Naive thymus-derived CD4-positive, alpha-beta T cell (primary cell): ENCODE data around the gene UBL3. TPM values are rescaled to one million over a fixed set of nuclear protein-coding genes. Genes with fewer than 3 reads are reported as not detected.

Experiments used
- ATAC-seq: fragments of 150-1000 bp; cut with Tn5 transposase; 2 replicates; pipeline ENCODE4 v1.10.0; 2021; ENCODE audit warnings: mild to moderate bottlenecking, moderate library complexity
- CTCF ChIA-PET: fragments of 350-600 bp; sonication (Branson Sonifier 250); formaldehyde crosslinking; loops from one replicate; lab custom pipeline; 2021; ENCODE audit warnings: antibody characterized with exemption; lab: Charles Lee
- POLR2A ChIA-PET: fragments of 350-600 bp; sonication (Branson Sonifier 250); formaldehyde crosslinking; loops from one replicate; lab custom pipeline; 2021; ENCODE audit warnings: antibody characterized with exemption, inconsistent platforms; lab: Charles Lee
- DNase-seq, 9 donors: peaks; one replicate each; pipeline versions ENCODE4 v3.0.0 to v3.0.0-alpha.2; 2020 to 2022; ENCODE audit warnings: mixed read lengths in 1 of 9
- H3K27ac ChIP-seq: one replicate; pipeline ENCODE4 v1.7.0; 2013; ENCODE audit warnings: mild to moderate bottlenecking, low read depth, low read length, moderate library complexity
- H3K27me3 ChIP-seq, 2 donors: one replicate each; pipeline ENCODE4 v1.7.0; 2013; ENCODE audit warnings: low read length in 2 of 2, mild to moderate bottlenecking in 2 of 2, moderate library complexity in 2 of 2; ENCODE audit not compliant: control insufficient read depth in 2 of 2, insufficient read depth in 2 of 2
- H3K36me3 ChIP-seq, 3 experiments: 1 replicate in 2 of 3; 2 replicates in 1 of 3; pipeline ENCODE4 v1.7.0; 2013; ENCODE audit warnings: low read length in 3 of 3, mild to moderate bottlenecking in 3 of 3, moderate library complexity in 1 of 3; ENCODE audit not compliant: insufficient read depth in 3 of 3, control insufficient read depth in 2 of 3
- H3K4me1 ChIP-seq, 2 donors: one replicate each; pipeline ENCODE4 v1.7.0; 2013; ENCODE audit warnings: low read length in 2 of 2, mild to moderate bottlenecking in 2 of 2, moderate library complexity in 1 of 2; ENCODE audit not compliant: control insufficient read depth in 2 of 2, insufficient read depth in 2 of 2
- H3K4me3 ChIP-seq: 2 replicates; pipeline ENCODE4 v1.7.0; 2013; ENCODE audit warnings: mild to moderate bottlenecking, low read length
- H3K9me3 ChIP-seq, 3 experiments: 1 replicate in 2 of 3; 2 replicates in 1 of 3; pipeline ENCODE4 v1.7.0; 2013; ENCODE audit warnings: low read length in 3 of 3; ENCODE audit not compliant: control insufficient read depth in 2 of 3
- H3K27ac Mint-ChIP-seq, 9 donors: one replicate each; pipeline ENCODE4 v1.8.0; 2020 to 2022; ENCODE audit warnings: mixed read lengths in 9 of 9, mild to moderate bottlenecking in 8 of 9, moderate library complexity in 5 of 9, inconsistent platforms in 2 of 9
- H3K27me3 Mint-ChIP-seq, 5 donors: one replicate each; pipeline ENCODE4 v1.8.0; 2021 to 2022; ENCODE audit warnings: mixed read lengths in 5 of 5, mild to moderate bottlenecking in 1 of 5
- H3K36me3 Mint-ChIP-seq, 5 donors: one replicate each; pipeline ENCODE4 v1.8.0; 2020 to 2022; ENCODE audit warnings: mixed read lengths in 5 of 5, mild to moderate bottlenecking in 3 of 5, inconsistent platforms in 1 of 5
- H3K4me1 Mint-ChIP-seq, 7 donors: one replicate each; pipeline ENCODE4 v1.8.0; 2020 to 2022; ENCODE audit warnings: mixed read lengths in 7 of 7, mild to moderate bottlenecking in 3 of 7, inconsistent platforms in 1 of 7
- H3K4me3 Mint-ChIP-seq, 10 donors: one replicate each; pipeline ENCODE4 v1.8.0; 2020 to 2022; ENCODE audit warnings: mild to moderate bottlenecking in 10 of 10, mixed read lengths in 10 of 10, moderate library complexity in 6 of 10, inconsistent platforms in 2 of 10
- H3K9me3 Mint-ChIP-seq, 11 donors: one replicate each; pipeline ENCODE4 v1.8.0; 2020 to 2022; ENCODE audit warnings: mixed read lengths in 11 of 11, mild to moderate bottlenecking in 4 of 11, inconsistent platforms in 1 of 11, moderate library complexity in 1 of 11
- intact Hi-C, 2 donors: fragments of 100-400 bp; cut with micrococcal nuclease; formaldehyde crosslinking; loops; one replicate each; pipeline ENCODE4 v1.15.1; 2023
- polyA plus RNA-seq, 2 donors: library from polyadenylated mRNA; unstranded; fragments of 300-500 nt; fragmentation: Illumina TruSeq; gene quantifications; one replicate each; pipeline ENCODE4 v1.2.3, GENCODE V29; 2021
- total RNA-seq, 6 experiments: library from RNA in 5 of 6; stranded (reverse) in 5 of 6; gene quantifications; 1 replicate in 5 of 6; 2 replicates in 1 of 6; pipeline ENCODE4 v1.2.3 and lab custom pipeline; 2021 to 2026

UBL3 gene
- total and polyA plus RNA-seq, 7 experiments from 2014 or later: 12.7 to 34.5 (median 28.9) TPM

DNA sequence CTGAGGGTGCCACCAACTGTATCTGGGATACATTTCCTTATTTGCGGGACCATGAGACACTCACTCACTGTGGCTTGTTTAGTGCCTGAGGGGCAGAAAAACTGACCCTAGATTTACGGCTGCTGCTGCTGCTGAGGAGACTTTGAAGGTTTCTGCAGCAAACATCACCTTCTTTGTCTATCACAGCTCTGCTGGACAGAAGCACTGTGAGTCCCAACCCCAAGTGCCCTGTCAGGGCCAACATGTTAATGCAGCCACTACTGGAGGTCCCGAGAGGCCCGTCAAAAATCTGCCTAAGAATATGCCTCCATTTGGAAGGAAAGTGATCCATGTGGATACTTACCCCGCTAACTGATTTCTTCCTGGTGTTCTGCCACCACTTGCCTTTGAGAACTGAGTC is 37.3 kb upstream of the UBL3 start:
- Mint-ChIP-seq H3K4me3 (no peak overlapping the region), H3K4me1 (peaks cover 0 to 17% (median 4%) of the 10 kb centered on the region in 7 donors), H3K27me3 (no peaks in the 10 kb centered on the region), H3K27ac (no peak overlapping the region), H3K9me3 (no peaks in the 10 kb centered on the region), H3K36me3 (no peaks in the 10 kb centered on the region)
- no peaks in the 10 kb centered on the region for H3K27me3 ChIP-seq
- intact Hi-C loops: no loop called here
- no peak overlapping the region for H3K4me3 ChIP-seq
- POLR2A ChIA-PET: no interaction called here
- DNase-seq (no peak), ATAC-seq (no peak)
- no peaks in the 10 kb centered on the region for H3K36me3 ChIP-seq
- H3K27ac ChIP-seq: no peak overlapping the region
- H3K4me1 ChIP-seq: no peaks in the 10 kb centered on the region
- no peaks in the 10 kb centered on the region for H3K9me3 ChIP-seq
- CTCF ChIA-PET: no interaction called here

DNA sequence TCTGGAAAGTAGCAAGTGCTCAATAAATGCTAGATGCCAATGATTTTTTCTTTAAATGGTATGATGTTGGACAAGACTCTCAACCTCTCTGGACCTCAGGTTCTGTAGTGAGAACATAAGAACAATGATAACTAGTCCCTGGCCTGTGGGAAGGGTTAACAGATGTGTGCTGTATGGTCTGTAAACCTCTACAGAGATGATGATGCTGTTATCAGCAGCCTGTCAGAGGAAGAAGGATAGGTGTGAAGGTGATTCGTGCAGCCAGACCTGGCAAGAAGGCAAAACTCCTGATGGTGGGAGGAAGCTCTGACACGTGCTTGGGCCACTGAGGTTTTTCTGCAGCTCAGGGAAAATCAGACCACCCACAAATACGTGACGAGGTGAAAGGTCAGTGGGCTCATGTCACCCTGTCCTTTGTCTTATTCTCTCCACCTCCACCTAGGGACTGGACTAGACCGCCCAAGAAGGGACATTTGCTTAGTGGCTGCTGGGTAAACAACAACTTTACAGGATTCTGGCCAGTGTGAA is 36.7 kb upstream of the UBL3 start:
- no peak overlapping the region for H3K4me3 Mint-ChIP-seq
- no peak overlapping the region for H3K27ac Mint-ChIP-seq
- H3K27ac ChIP-seq: no peak overlapping the region
- ChIA-PET CTCF (no interaction called here), POLR2A (no interaction called here)
- no peaks in the 10 kb centered on the region for H3K4me1 ChIP-seq
- no peak overlapping the region for H3K4me3 ChIP-seq
- ATAC-seq (no peak), DNase-seq (no peak)
- H3K4me1 Mint-ChIP-seq: peaks cover 0 to 21% (median 4%) of the 10 kb centered on the region in 7 donors
- H3K36me3 Mint-ChIP-seq: no peaks in the 10 kb centered on the region
- no peaks in the 10 kb centered on the region for H3K9me3 Mint-ChIP-seq
- no peaks in the 10 kb centered on the region for H3K27me3 Mint-ChIP-seq
- H3K36me3 ChIP-seq: no peaks in the 10 kb centered on the region
- no peaks in the 10 kb centered on the region for H3K27me3 ChIP-seq
- H3K9me3 ChIP-seq: no peaks in the 10 kb centered on the region
- intact Hi-C loops: no loop called here

DNA sequence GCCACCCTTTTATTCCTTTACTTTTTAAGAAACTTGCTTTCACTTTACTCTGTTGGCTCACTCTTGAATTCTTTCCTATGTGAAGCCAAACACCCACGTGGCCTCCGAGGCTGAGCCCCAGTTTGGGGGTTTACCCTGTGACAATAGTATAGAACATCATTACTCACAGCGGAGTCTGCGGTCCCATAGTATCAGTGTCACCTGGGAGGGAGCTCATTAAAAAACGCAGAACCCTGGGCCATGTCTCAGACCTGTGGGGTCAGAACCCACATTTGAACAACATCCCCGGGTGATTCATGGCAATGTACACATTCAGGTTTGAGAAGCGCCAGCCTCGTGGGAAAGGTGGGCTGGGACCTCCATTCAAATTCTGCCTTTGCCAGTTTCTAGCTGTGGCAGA is 36.0 kb upstream of the UBL3 start:
- ChIA-PET CTCF (no interaction called here), POLR2A (interaction anchor here (0.6 kb wide), 1 partner anchor 720 kb away, joined by 3 read pairs; no protein-coding TSS in a partner anchor)
- DNase-seq (peak in 1 of 9 donors; percentile 26), ATAC-seq (no peak)
- Histone ChIP-seq H3K4me3 (no peak overlapping the region), H3K36me3 (no peaks in the 10 kb centered on the region), H3K9me3 (no peaks in the 10 kb centered on the region), H3K4me1 (no peaks in the 10 kb centered on the region), H3K27ac (no peak overlapping the region), H3K27me3 (no peaks in the 10 kb centered on the region)
- Mint-ChIP-seq H3K4me3 (no peak overlapping the region), H3K27me3 (no peaks in the 10 kb centered on the region), H3K27ac (no peak overlapping the region), H3K9me3 (no peaks in the 10 kb centered on the region), H3K36me3 (no peaks in the 10 kb centered on the region), H3K4me1 (peaks cover 0 to 22% (median 3%) of the 10 kb centered on the region in 7 donors)
- intact Hi-C loops: no loop called here

GRCh38 chr13:29885989-29886388 is 35.6 kb upstream of the UBL3 start:
- ChIA-PET POLR2A (interaction anchor here (0.6 kb wide), 1 partner anchor 721 kb away, joined by 3 read pairs; no protein-coding TSS in a partner anchor), CTCF (no interaction called here)
- intact Hi-C loops: no loop called here
- ATAC-seq (no peak), DNase-seq (no peak)
- Histone ChIP-seq H3K27ac (no peak overlapping the region), H3K4me1 (no peaks in the 10 kb centered on the region), H3K27me3 (no peaks in the 10 kb centered on the region), H3K4me3 (no peak overlapping the region), H3K9me3 (no peaks in the 10 kb centered on the region), H3K36me3 (no peaks in the 10 kb centered on the region)
- Mint-ChIP-seq H3K36me3 (no peaks in the 10 kb centered on the region), H3K27me3 (no peaks in the 10 kb centered on the region), H3K4me3 (no peak overlapping the region), H3K4me1 (peaks cover 0 to 22% (median 0%) of the 10 kb centered on the region in 7 donors), H3K9me3 (no peaks in the 10 kb centered on the region), H3K27ac (no peak overlapping the region)

GRCh38 chr13:29884671-29885430 is 34.4 kb upstream of the UBL3 start:
- DNase-seq (no peak), ATAC-seq (no peak)
- CTCF ChIA-PET: no interaction called here
- Histone ChIP-seq H3K4me1 (no peaks in the 10 kb centered on the region), H3K9me3 (no peaks in the 10 kb centered on the region), H3K27me3 (no peaks in the 10 kb centered on the region), H3K27ac (no peak overlapping the region), H3K36me3 (no peaks in the 10 kb centered on the region), H3K4me3 (no peak overlapping the region)
- Mint-ChIP-seq H3K9me3 (no peaks in the 10 kb centered on the region), H3K27ac (peak overlapping the region in 1 of 9 donors; percentile 84), H3K27me3 (peaks cover 0 to 9% (median 0%) of the 10 kb centered on the region in 5 donors), H3K4me1 (peaks cover 0 to 22% (median 0%) of the 10 kb centered on the region in 7 donors), H3K4me3 (no peak overlapping the region), H3K36me3 (no peaks in the 10 kb centered on the region)
- intact Hi-C loops: no loop called here
- POLR2A ChIA-PET: interaction anchor here (0.7 kb wide), 2 partner anchors 100 to 115 kb away, joined by 3 read pairs; no protein-coding TSS in a partner anchor

- Histone ChIP-seq H3K36me3 (no peaks in the 10 kb centered on the region), H3K4me3 (no peak overlapping the region), H3K9me3 (no peaks in the 10 kb centered on the region), H3K27me3 (no peaks in the 10 kb centered on the region), H3K27ac (no peak overlapping the region), H3K4me1 (no peaks in the 10 kb centered on the region)
- peaks cover 0 to 22% (median 0%) of the 10 kb centered on the region in 7 donors for H3K4me1 Mint-ChIP-seq
- POLR2A ChIA-PET: interaction anchor here (0.7 kb wide), 1 partner anchor 101 kb away, joined by 3 read pairs; no protein-coding TSS in a partner anchor
- intact Hi-C loops: no loop called here
- H3K27ac Mint-ChIP-seq: no peak overlapping the region
- H3K9me3 Mint-ChIP-seq: no peaks in the 10 kb centered on the region
- DNase-seq (no peak), ATAC-seq (no peak)
- no peaks in the 10 kb centered on the region for H3K36me3 Mint-ChIP-seq
- peaks cover 0 to 11% (median 0%) of the 10 kb centered on the region in 5 donors for H3K27me3 Mint-ChIP-seq
- H3K4me3 Mint-ChIP-seq: no peak overlapping the region
- CTCF ChIA-PET: no interaction called here
Measured at GRCh38 chr13:29883941-29884518, 33.6 kb upstream of the UBL3 start.
